ENCODE data around the gene SYT7.

DNA sequence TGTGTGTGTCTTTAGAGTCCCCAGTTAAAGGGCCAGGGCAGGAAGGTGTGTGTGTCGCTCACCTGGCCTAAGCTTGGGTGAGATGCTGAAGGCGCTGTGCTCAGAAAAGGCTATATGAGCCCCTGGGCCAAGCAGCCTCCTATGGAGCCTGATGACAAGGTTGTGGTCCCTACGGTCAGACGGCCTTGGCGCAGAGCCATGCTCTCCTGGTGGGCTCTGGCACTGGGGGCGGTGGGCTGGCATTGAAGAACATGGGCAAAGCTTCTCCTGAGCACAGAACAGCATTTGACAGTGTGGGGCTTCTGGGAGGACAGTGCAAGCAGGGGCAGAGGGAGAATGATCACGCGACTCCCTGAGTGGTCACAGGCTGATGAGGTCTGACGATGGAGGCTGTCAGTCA, 83.0 kb downstream of the SYT7 start:
- no peak for TF ChIP-seq POLR2A (IDR thresholded peaks at IDR 0.05; ENCODE audit: low read length)
- TF ChIP-seq GATA1 (IDR thresholded peaks at IDR 0.05; ENCODE audit: low read depth, low read length): no peak
